Smooth muscle cell (in vitro differentiated cells): ENCODE results near the gene PTPRN. TPM values are rescaled to one million over a fixed set of nuclear protein-coding genes. Genes with fewer than 3 reads are reported as not detected.

ENCODE experiments used
- DNase-seq: peaks from one replicate; lab custom pipeline; 2025; ENCODE audit not compliant: unreplicated experiment; lab: John Stamatoyannopoulos, UW
- H2AFZ ChIP-seq: fragments of 200-600 bp; sonication (generic); 2 replicates; pipeline ENCODE4 v1.6.0; 2016; ENCODE audit warnings: antibody characterized with exemption, low read depth, mild to moderate bottlenecking
- H3F3A ChIP-seq: fragments of 200-600 bp; sonication (generic); 2 replicates; pipeline ENCODE4 v1.6.0; 2017; ENCODE audit warnings: antibody characterized with exemption, low read depth
- H3K27ac ChIP-seq: fragments of 200-600 bp; sonication (generic); 2 replicates; pipeline ENCODE4 v1.5.1; 2016; ENCODE audit warnings: low read depth, mild to moderate bottlenecking
- H3K27me3 ChIP-seq: fragments of 200-600 bp; sonication (generic); 2 replicates; pipeline ENCODE4 v1.6.1; 2016; ENCODE audit warnings: low read depth, mild to moderate bottlenecking
- H3K36me3 ChIP-seq: fragments of 200-600 bp; sonication (generic); 2 replicates; pipeline ENCODE4 v1.5.1; 2016; ENCODE audit warnings: low read depth
- H3K4me1 ChIP-seq: fragments of 200-600 bp; sonication (generic); 2 replicates; pipeline ENCODE4 v1.5.1; 2016; ENCODE audit warnings: low read depth
- H3K4me2 ChIP-seq: fragments of 200-600 bp; sonication (generic); 2 replicates; pipeline ENCODE4 v1.6.0; 2016; ENCODE audit warnings: mild to moderate bottlenecking
- H3K4me3 ChIP-seq: fragments of 200-600 bp; sonication (generic); 2 replicates; pipeline ENCODE4 v1.5.1; 2016; ENCODE audit warnings: mild to moderate bottlenecking
- H3K79me2 ChIP-seq: fragments of 200-600 bp; sonication (generic); 2 replicates; pipeline ENCODE4 v1.6.0; 2016; ENCODE audit warnings: low read depth, mild to moderate bottlenecking
- H3K9ac ChIP-seq: fragments of 200-600 bp; sonication (generic); 2 replicates; pipeline ENCODE4 v1.6.0; 2016; ENCODE audit warnings: low read depth
- H3K9me3 ChIP-seq: fragments of 200-600 bp; sonication (generic); replicated peaks from 2 replicates; pipeline ENCODE4 v1.5.1; 2016; ENCODE audit warnings: low read depth
- H4K20me1 ChIP-seq: fragments of 200-600 bp; sonication (generic); 2 replicates; pipeline ENCODE4 v1.6.0; 2016; ENCODE audit warnings: low read depth
- CTCF ChIP-seq: fragments of 200-600 bp; sonication (generic); IDR thresholded peaks from 2 replicates; pipeline ENCODE4 v1.5.1; 2017; ENCODE audit warnings: borderline replicate concordance, mild to moderate bottlenecking, antibody characterized with exemption; ENCODE audit not compliant: insufficient read depth, poor library complexity, severe bottlenecking
- WGBS: methylation state at CpG from one replicate; pipeline ENCODE4 v1.1.7; 2016; ENCODE audit warnings: low lambda C conversion rate; 5-methylcytosine and 5-hydroxymethylcytosine counted together
- polyA plus RNA-seq: library from polyadenylated mRNA; unstranded; fragments of >200 nt; fragmentation: Nextera tagmentation; extraction: Ambion mirVana; gene quantifications from 2 replicates; pipeline ENCODE4 v1.2.1, GENCODE V29; 2016
- total RNA-seq: library from RNA; depleted of rRNA; stranded (reverse); fragments of >200 nt; gene quantifications from 2 replicates; pipeline ENCODE4 v1.2.3, GENCODE V29; 2014

The PTPRN gene
- total and polyA plus RNA-seq, 2 experiments from 2014 or later: 10.7 to 36.4 TPM

DNA sequence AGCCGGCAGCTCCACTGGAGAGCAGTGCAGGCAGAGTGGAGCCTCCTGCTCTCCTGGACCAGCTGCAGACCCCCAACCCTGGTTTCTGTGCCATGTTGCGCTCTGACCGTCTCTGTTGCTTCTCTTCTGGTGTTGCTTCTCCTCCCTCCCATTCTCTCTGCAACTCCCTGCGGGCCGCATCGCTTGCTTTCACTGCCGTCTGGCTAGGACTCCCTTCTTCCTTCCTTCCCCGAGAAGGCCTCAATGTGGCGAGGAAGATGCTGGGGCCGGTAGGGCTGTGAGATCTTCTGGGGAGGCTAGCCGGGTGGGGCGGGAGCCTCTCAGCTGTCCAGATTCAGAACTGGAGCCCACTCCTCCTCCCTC, 23.8 kb downstream of the PTPRN start:
- no peaks in the 10 kb centered on the region for H3K27me3 ChIP-seq
- H3K9me3 ChIP-seq: no peaks in the 10 kb centered on the region
- no peaks in the 10 kb centered on the region for H3K79me2 ChIP-seq
- H3K4me2 ChIP-seq: no peak overlapping the region
- 96% methylated on average over 11 of the region's 12 CpGs for WGBS
- no peak overlapping the region for H3K4me3 ChIP-seq
- H3K27ac ChIP-seq: no peak overlapping the region
- no peak for DNase-seq
- no peak overlapping the region for H2AFZ ChIP-seq
- H3K9ac ChIP-seq: no peak overlapping the region
- H3K4me1 ChIP-seq: no peaks in the 10 kb centered on the region
- H3K36me3 ChIP-seq: no peaks in the 10 kb centered on the region
- H4K20me1 ChIP-seq: no peaks in the 10 kb centered on the region
- TF ChIP-seq CTCF: no peak
- H3F3A ChIP-seq: peaks cover 4% of the 10 kb centered on the region

DNA sequence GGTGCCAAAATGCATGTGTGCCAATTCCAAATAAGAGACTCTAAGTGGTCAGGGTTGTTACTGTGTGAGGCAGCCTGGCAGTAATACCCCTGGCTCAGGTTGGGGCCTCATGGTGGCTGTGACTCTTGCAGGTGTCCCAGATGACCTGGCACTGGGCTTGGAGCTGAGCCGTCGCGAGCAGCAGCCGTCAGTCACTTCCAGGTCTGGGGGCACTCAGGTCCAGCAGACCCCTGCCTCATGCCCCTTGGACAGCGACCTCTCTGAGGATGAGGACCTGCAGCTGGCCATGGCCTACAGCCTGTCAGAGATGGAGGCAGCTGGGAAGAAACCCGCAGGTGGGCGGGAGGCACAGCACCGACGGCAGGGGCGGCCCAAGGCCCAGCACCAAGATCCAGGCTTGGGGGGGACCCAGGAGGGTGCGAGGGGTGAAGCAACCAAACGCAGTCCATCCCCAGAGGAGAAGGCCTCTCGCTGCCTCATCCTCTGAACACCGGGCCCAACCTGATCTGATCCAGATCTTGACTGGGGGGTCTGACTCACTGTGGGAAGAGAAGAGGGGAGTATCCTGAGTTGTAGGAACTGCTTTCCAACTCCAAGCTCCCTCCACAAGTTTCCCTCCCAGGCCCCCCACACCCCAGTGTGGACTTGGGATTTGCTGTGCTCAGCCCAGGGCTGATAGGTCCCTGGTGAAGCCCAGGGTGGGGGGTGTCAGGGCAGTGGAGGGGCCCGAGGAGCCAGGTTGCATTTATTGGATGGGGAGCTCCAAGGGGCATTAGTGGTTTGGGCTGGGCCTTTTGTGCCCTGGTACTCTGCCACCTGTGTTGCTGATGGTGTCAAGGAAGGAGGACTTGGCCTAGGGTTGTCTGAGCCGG, 24.5 kb downstream of the PTPRN start:
- Histone ChIP-seq H3K4me3 (no peak overlapping the region), H3K4me2 (no peak overlapping the region), H4K20me1 (no peaks in the 10 kb centered on the region), H2AFZ (no peak overlapping the region), H3F3A (peaks cover 4% of the 10 kb centered on the region), H3K9me3 (no peaks in the 10 kb centered on the region), H3K4me1 (peaks cover 4% of the 10 kb centered on the region), H3K9ac (no peak overlapping the region), H3K79me2 (no peaks in the 10 kb centered on the region), H3K27ac (no peak overlapping the region), H3K36me3 (no peaks in the 10 kb centered on the region), H3K27me3 (no peaks in the 10 kb centered on the region)
- DNase-seq: no peak
- WGBS: 95% methylated on average over 16 of the region's 16 CpGs
- TF ChIP-seq CTCF: no peak

DNA sequence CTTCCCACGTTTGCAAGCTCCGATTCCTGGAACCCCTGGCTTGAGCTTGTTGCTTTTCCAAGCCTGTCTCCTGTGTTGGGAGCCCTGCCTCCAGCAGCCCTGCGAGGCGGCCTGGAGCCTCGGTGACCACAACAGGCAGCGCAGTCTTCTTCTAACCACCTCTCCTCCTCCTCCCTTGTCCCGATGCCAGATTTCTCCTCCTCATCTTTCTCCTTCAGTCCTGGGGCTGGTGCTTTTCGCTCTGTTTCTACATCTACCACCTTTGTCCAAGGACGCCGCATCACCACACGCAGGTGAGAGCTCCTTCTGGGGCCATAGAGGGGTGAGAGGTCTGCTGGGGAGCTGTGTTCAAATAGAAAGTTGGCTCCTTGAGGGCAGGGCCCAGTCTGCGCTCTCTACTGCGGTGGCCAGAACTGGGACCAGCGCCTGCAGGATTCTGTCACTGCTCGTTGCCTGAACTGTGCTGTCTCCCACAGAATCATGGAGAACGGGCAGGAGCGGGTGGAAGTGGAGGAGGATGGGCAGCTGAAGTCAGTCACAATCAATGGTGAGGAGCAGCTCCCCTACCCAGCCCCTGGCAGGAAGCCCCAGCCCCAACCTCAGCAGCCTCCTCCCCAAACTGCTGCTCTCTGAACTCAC, 26.1 kb downstream of the PTPRN start:
- H3K9ac ChIP-seq: no peak overlapping the region
- no peak overlapping the region for H3K4me2 ChIP-seq
- no peak overlapping the region for H2AFZ ChIP-seq
- H3F3A ChIP-seq: peaks cover 11% of the 10 kb centered on the region
- DNase-seq: no peak
- no peaks in the 10 kb centered on the region for H3K9me3 ChIP-seq
- WGBS: 97% methylated on average over 17 of the region's 17 CpGs
- no peaks in the 10 kb centered on the region for H3K27me3 ChIP-seq
- H3K79me2 ChIP-seq: no peaks in the 10 kb centered on the region
- H4K20me1 ChIP-seq: no peaks in the 10 kb centered on the region
- no peak overlapping the region for H3K27ac ChIP-seq
- no peak for TF ChIP-seq CTCF
- H3K4me3 ChIP-seq: no peak overlapping the region
- no peaks in the 10 kb centered on the region for H3K36me3 ChIP-seq
- H3K4me1 ChIP-seq: peaks cover 11% of the 10 kb centered on the region
